WTC11 (cell line): ENCODE measurements around the gene FKBP1A.

Experiments used
- IRF2 ChIP-seq: sonication (generic); formaldehyde crosslinking; IDR thresholded peaks from 2 replicates; pipeline ENCODE4 v1.8.0; 2022; ENCODE audit warnings: low read depth, missing genetic modification reagents, borderline replicate concordance
- SP1 ChIP-seq: sonication (generic); formaldehyde crosslinking; conservative IDR thresholded peaks from 2 replicates; pipeline ENCODE4 v1.8.1; 2022; ENCODE audit warnings: missing genetic modification reagents
- TF ChIP-seq, protein P1 (sequence below): sonication (generic); formaldehyde crosslinking; IDR thresholded peaks from 2 replicates; pipeline ENCODE4 v1.8.1; 2023; ENCODE audit warnings: mild to moderate bottlenecking, missing genetic modification reagents
- TF ChIP-seq, protein P2 (sequence below): fragments of 200-600 bp; IDR thresholded peaks from 2 replicates; pipeline ENCODE4 v1.8.0; 2022; ENCODE audit warnings: antibody characterized with exemption

DNA sequence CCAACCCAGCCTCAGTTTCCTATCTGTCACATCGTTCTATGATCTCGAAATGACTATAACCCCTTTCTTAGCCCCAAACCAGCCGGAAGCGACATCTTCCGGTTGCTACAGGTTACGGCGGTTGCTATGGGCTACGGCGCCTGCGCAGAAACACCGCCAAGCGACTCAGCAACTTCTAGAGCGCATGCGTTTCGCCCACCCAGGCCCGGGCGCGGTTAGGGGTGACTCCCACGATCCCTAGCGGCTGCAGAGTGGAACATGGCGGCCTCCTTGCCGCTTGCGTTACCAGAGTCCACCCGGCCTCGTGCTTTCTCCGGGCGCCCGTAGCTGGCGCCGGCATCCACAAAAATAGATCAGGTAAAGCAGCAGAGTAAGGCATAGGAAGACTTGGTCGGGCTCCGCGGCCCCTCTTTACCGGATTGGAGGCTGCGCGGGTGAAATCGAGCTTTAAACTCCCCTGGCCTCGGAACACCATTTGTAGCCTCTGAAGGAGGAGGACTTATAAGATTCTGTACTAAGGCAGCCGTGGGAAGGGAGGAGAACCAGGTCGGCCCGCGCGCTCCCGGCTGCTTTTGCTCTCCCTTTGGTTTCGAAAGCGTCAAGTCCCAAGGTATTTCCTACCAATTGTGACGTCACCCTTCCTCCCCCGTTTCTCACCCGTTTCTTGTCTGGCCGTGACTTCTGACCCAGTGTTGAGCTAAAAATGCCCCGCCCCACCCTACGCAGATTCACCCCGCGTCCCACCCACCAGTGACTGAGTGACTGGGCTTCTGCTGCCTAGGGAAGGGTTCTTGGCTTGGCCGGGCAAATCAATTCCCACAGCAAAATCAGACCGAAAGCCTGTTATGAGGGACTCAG, 67.5 kb downstream of the FKBP1A start:
- TF ChIP-seq SP1 (CRISPR knock-in tag) (no peak), IRF2 (CRISPR knock-in tag) (no peak)
- TF ChIP-seq, protein P1, sequence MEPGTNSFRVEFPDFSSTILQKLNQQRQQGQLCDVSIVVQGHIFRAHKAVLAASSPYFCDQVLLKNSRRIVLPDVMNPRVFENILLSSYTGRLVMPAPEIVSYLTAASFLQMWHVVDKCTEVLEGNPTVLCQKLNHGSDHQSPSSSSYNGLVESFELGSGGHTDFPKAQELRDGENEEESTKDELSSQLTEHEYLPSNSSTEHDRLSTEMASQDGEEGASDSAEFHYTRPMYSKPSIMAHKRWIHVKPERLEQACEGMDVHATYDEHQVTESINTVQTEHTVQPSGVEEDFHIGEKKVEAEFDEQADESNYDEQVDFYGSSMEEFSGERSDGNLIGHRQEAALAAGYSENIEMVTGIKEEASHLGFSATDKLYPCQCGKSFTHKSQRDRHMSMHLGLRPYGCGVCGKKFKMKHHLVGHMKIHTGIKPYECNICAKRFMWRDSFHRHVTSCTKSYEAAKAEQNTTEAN (CRISPR knock-in tag): no peak
- TF ChIP-seq, protein P2, sequence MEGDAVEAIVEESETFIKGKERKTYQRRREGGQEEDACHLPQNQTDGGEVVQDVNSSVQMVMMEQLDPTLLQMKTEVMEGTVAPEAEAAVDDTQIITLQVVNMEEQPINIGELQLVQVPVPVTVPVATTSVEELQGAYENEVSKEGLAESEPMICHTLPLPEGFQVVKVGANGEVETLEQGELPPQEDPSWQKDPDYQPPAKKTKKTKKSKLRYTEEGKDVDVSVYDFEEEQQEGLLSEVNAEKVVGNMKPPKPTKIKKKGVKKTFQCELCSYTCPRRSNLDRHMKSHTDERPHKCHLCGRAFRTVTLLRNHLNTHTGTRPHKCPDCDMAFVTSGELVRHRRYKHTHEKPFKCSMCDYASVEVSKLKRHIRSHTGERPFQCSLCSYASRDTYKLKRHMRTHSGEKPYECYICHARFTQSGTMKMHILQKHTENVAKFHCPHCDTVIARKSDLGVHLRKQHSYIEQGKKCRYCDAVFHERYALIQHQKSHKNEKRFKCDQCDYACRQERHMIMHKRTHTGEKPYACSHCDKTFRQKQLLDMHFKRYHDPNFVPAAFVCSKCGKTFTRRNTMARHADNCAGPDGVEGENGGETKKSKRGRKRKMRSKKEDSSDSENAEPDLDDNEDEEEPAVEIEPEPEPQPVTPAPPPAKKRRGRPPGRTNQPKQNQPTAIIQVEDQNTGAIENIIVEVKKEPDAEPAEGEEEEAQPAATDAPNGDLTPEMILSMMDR: no peak
